H1 (cell line): ENCODE data around the gene PTPN3. TPM values are rescaled to one million over a fixed set of nuclear protein-coding genes. Genes with fewer than 3 reads are reported as not detected.

ENCODE experiments used
- CTCF ChIA-PET: fragments of 300-600 bp; sonication (Branson Sonifier 250); formaldehyde crosslinking; loops from one replicate; lab custom pipeline; 2021; ENCODE audit not compliant: partially characterized antibody; lab: Charles Lee
- POLR2A ChIA-PET: fragments of 300-600 bp; sonication (Branson Sonifier 250); formaldehyde crosslinking; loops from one replicate; lab custom pipeline; 2021; ENCODE audit warnings: inconsistent platforms; ENCODE audit not compliant: partially characterized antibody; lab: Charles Lee
- DNase-seq, 2 experiments: peaks; one replicate each; pipeline versions ENCODE4 v3.0.0 to v3.0.0-alpha.2; 2010 to 2022; ENCODE audit warnings: low spot score in 2 of 2, low read depth in 1 of 2, mixed read lengths in 1 of 2
- FAIRE-seq: peaks from 2 replicates; lab custom pipeline; 2011; peaks lifted over from hg19 to GRCh38; lab: Jason Lieb, UNC
- H2AFZ ChIP-seq: 2 replicates; pipeline ENCODE4 v1.8.1; 2012; ENCODE audit warnings: low read length, inconsistent platforms
- H2AK5ac ChIP-seq: 2 replicates; pipeline ENCODE4 v1.6.1; 2013; ENCODE audit warnings: low read depth, low read length
- H2BK120ac ChIP-seq: replicated peaks from 2 replicates; pipeline ENCODE3; 2013; ENCODE audit warnings: low read depth, low read length, inconsistent platforms
- H2BK12ac ChIP-seq: 2 replicates; pipeline ENCODE4 v1.6.1; 2013; ENCODE audit warnings: low read depth, low read length
- H2BK15ac ChIP-seq: 2 replicates; pipeline ENCODE4 v1.6.1; 2013; ENCODE audit warnings: low read length
- H2BK20ac ChIP-seq: 2 replicates; pipeline ENCODE4 v1.6.1; 2013; ENCODE audit warnings: low read length
- H2BK5ac ChIP-seq: 2 replicates; pipeline ENCODE4 v1.6.1; 2013; ENCODE audit warnings: low read depth, low read length
- H3K14ac ChIP-seq: 2 replicates; pipeline ENCODE4 v1.6.1; 2013; ENCODE audit warnings: inconsistent platforms; ENCODE audit not compliant: insufficient read length
- H3K18ac ChIP-seq: 2 replicates; pipeline ENCODE4 v1.6.1; 2013; ENCODE audit warnings: low read length; ENCODE audit errors: extremely low read depth
- H3K23ac ChIP-seq: 2 replicates; pipeline ENCODE4 v1.6.1; 2013; ENCODE audit warnings: inconsistent platforms; ENCODE audit not compliant: insufficient read length
- H3K23me2 ChIP-seq: 2 replicates; pipeline ENCODE4 v1.6.1; 2013; ENCODE audit warnings: low read depth, low read length
- H3K27ac ChIP-seq: 2 replicates; pipeline ENCODE4 v1.6.1; 2011; ENCODE audit warnings: low read depth, low read length, inconsistent platforms
- H3K27me3 ChIP-seq, 4 experiments: replicated peaks in 1 of 4; 1 replicate in 1 of 4; 2 replicates in 3 of 4; pipeline versions ENCODE4 v1.6.1 to v1.8.1; 2011 to 2013; ENCODE audit warnings: low read length in 3 of 4, mild to moderate bottlenecking in 3 of 4, inconsistent platforms in 2 of 4, mixed read lengths in 2 of 4, moderate library complexity in 1 of 4; ENCODE audit not compliant: control insufficient read depth in 3 of 4, insufficient read depth in 3 of 4; ENCODE audit errors: extremely low read depth in 1 of 4
- H3K36me3 ChIP-seq, 4 experiments: 2 replicates each; pipeline versions ENCODE4 v1.6.1 to v1.8.1; 2011 to 2013; ENCODE audit warnings: mild to moderate bottlenecking in 4 of 4, low read length in 3 of 4, moderate library complexity in 2 of 4, control low read depth in 1 of 4, inconsistent platforms in 1 of 4; ENCODE audit not compliant: insufficient read depth in 4 of 4, control insufficient read depth in 2 of 4
- H3K4ac ChIP-seq: replicated peaks from 2 replicates; pipeline ENCODE3; 2013; ENCODE audit warnings: low read length, low read depth, mixed read lengths, inconsistent platforms; ENCODE audit not compliant: insufficient read length
- H3K4me1 ChIP-seq, 4 experiments: replicated peaks in 1 of 4; 1 replicate in 1 of 4; 2 replicates in 3 of 4; pipeline versions ENCODE4 v1.6.1 to v1.8.1; 2011 to 2013; ENCODE audit warnings: low read length in 3 of 4, inconsistent platforms in 2 of 4, mixed read lengths in 1 of 4; ENCODE audit not compliant: insufficient read depth in 4 of 4, control insufficient read depth in 3 of 4
- H3K4me2 ChIP-seq, 2 experiments: 2 replicates each; pipeline versions ENCODE4 v1.6.1 to v1.8.1; 2011 to 2013; ENCODE audit warnings: low read depth in 2 of 2, low read length in 2 of 2, control low read depth in 1 of 2, inconsistent platforms in 1 of 2, mild to moderate bottlenecking in 1 of 2; ENCODE audit not compliant: insufficient read depth in 1 of 2
- H3K4me3 ChIP-seq, 4 experiments: fragments of 200-600, 300-600 bp in 1 of 4; sonication (generic), shearing (Covaris generic), sonication (Bioruptor Twin) in 1 of 4; 2 replicates each; pipeline versions ENCODE4 v1.5.1 to v1.8.1; 2011 to 2016; ENCODE audit warnings: low read length in 4 of 4, low read depth in 3 of 4, control low read depth in 2 of 4, inconsistent platforms in 2 of 4, mild to moderate bottlenecking in 2 of 4, mixed read lengths in 1 of 4, moderate library complexity in 1 of 4; ENCODE audit not compliant: insufficient read depth in 2 of 4; ENCODE audit errors: extremely low read depth in 1 of 4
- H3K56ac ChIP-seq: replicated peaks from 2 replicates; pipeline ENCODE3; 2013; ENCODE audit warnings: low read depth, mild to moderate bottlenecking, mixed read lengths, low read length, inconsistent platforms; ENCODE audit not compliant: insufficient read length
- H3K79me1 ChIP-seq: 2 replicates; pipeline ENCODE4 v1.6.1; 2013; ENCODE audit warnings: low read depth, low read length, control low read depth
- H3K79me2 ChIP-seq, 2 experiments: 2 replicates each; pipeline versions ENCODE4 v1.6.1 to v1.8.1; 2012 to 2013; ENCODE audit warnings: low read length in 2 of 2, mild to moderate bottlenecking in 2 of 2, inconsistent platforms in 1 of 2; ENCODE audit not compliant: insufficient read depth in 2 of 2, control insufficient read depth in 1 of 2
- H3K9ac ChIP-seq, 4 experiments: replicated peaks in 1 of 4; 1 replicate in 1 of 4; 2 replicates in 3 of 4; pipeline versions ENCODE4 v1.6.1 to v1.8.1; 2011 to 2013; ENCODE audit warnings: low read depth in 3 of 4, low read length in 3 of 4, control low read depth in 2 of 4, mild to moderate bottlenecking in 2 of 4, moderate library complexity in 2 of 4, inconsistent platforms in 1 of 4; ENCODE audit errors: extremely low read depth in 1 of 4
- H3K9me3 ChIP-seq, 2 experiments: 2 replicates each; pipeline versions ENCODE4 v1.6.1 to v1.8.1; 2012 to 2013; ENCODE audit warnings: mild to moderate bottlenecking in 2 of 2, moderate library complexity in 2 of 2, control low read depth in 1 of 2, inconsistent platforms in 1 of 2, low read depth in 1 of 2, low read length in 1 of 2, mixed read lengths in 1 of 2; ENCODE audit not compliant: insufficient read depth in 2 of 2
- H4K20me1 ChIP-seq, 2 experiments: replicated peaks in 1 of 2; 2 replicates each; pipeline versions ENCODE3 to v1.8.1; 2011 to 2013; ENCODE audit warnings: inconsistent platforms in 2 of 2, low read length in 2 of 2, mild to moderate bottlenecking in 1 of 2; ENCODE audit not compliant: insufficient read depth in 2 of 2, control insufficient read depth in 1 of 2
- H4K5ac ChIP-seq: 2 replicates; pipeline ENCODE4 v1.6.1; 2013; ENCODE audit warnings: low read length, low read depth, mixed read lengths, inconsistent platforms; ENCODE audit not compliant: insufficient read length
- H4K8ac ChIP-seq: 2 replicates; pipeline ENCODE4 v1.8.0; 2013; ENCODE audit warnings: mild to moderate bottlenecking, moderate library complexity, low read length, inconsistent platforms; ENCODE audit not compliant: insufficient read depth; ENCODE audit errors: extremely low read depth
- H4K91ac ChIP-seq: replicated peaks from 2 replicates; pipeline ENCODE3; 2013; ENCODE audit warnings: low read length, mixed read lengths, inconsistent platforms; ENCODE audit not compliant: insufficient read length
- BCL11A ChIP-seq, 2 experiments: IDR thresholded peaks; one replicate each; pipeline ENCODE4 v1.6.1; 2011; ENCODE audit warnings: low read depth in 2 of 2, low read length in 2 of 2, mild to moderate bottlenecking in 2 of 2
- BRCA1 ChIP-seq: IDR thresholded peaks from 2 replicates; pipeline ENCODE4 v1.6.1; 2012; ENCODE audit warnings: low read depth, low read length, improper control_type of control experiment
- CEBPB ChIP-seq: IDR thresholded peaks from 2 replicates; pipeline ENCODE4 v1.6.1; 2012; ENCODE audit warnings: low read depth, low read length
- EP300 ChIP-seq, 2 experiments: IDR thresholded peaks; 1 replicate in 1 of 2; 2 replicates in 1 of 2; pipeline ENCODE4 v1.6.1; 2011 to 2012; ENCODE audit warnings: low read depth in 2 of 2, low read length in 2 of 2, mild to moderate bottlenecking in 2 of 2, borderline replicate concordance in 1 of 2, inconsistent platforms in 1 of 2, moderate library complexity in 1 of 2
- EZH2 ChIP-seq: fragments of 200-600 bp; sonication (generic); IDR thresholded peaks from 2 replicates; pipeline ENCODE4 v1.7.1; 2012; ENCODE audit warnings: low read depth, mild to moderate bottlenecking, moderate library complexity, low read length, inconsistent platforms; ENCODE audit not compliant: severe bottlenecking
- PHF8 ChIP-seq: fragments of 200-600 bp; sonication (generic); conservative IDR thresholded peaks from 2 replicates; pipeline ENCODE4 v1.7.1; 2012; ENCODE audit warnings: low read depth, mild to moderate bottlenecking, inconsistent platforms, low read length, moderate library complexity
- TAF1 ChIP-seq: IDR thresholded peaks from 2 replicates; pipeline ENCODE4 v1.6.1; 2011; ENCODE audit warnings: mild to moderate bottlenecking, low read depth, low read length
- WGBS, 2 experiments: shearing (Covaris generic) in 1 of 2; methylation state at CpG; one replicate each; pipeline versions ENCODE4 v1.1.6 to v1.1.7; 2013 to 2015; ENCODE audit warnings: low lambda C conversion rate in 2 of 2, mixed read lengths in 2 of 2, inconsistent platforms in 1 of 2, low coverage in 1 of 2, missing lambda C conversion rate in 1 of 2; ENCODE audit not compliant: insufficient replicate concordance in 2 of 2, insufficient coverage in 1 of 2, insufficient read length in 1 of 2; ENCODE audit errors: extremely low coverage in 1 of 2, missing lambda C conversion rate in 1 of 2; 5-methylcytosine and 5-hydroxymethylcytosine counted together
- polyA plus RNA-seq, 7 experiments: library from polyadenylated mRNA; depleted of rRNA in 3 of 7; stranded (reverse) in 5 of 7; unstranded in 2 of 7; fragments of >200 nt in 5 of 7; fragments of 200-250 nt in 2 of 7; gene quantifications; 1 replicate in 5 of 7; 2 replicates in 1 of 7; 4 replicates in 1 of 7; pipeline versions ENCODE4 v1.2.1 to v1.2.3, GENCODE V29; 2011 to 2013; ENCODE audit warnings: missing spikeins in 2 of 7, mixed read lengths in 2 of 7
- total RNA-seq: library from RNA; stranded (reverse); fragmentation: NEBNext Ultra II Directional; extraction: Animal tissue kit (Norgen Biotek cat#: 25700); gene quantifications from 2 replicates; pipeline ENCODE4 v1.2.1, GENCODE V29; 2021
- TF ChIP-seq, protein P1 (sequence below): IDR thresholded peaks from 2 replicates; pipeline ENCODE4 v1.6.1; 2012; ENCODE audit warnings: inconsistent platforms
- TF ChIP-seq, protein P2 (sequence below), 3 experiments: IDR thresholded peaks; 1 replicate in 2 of 3; 2 replicates in 1 of 3; pipeline versions ENCODE4 v1.5.1 to v1.6.1; 2011; ENCODE audit warnings: low read length in 3 of 3, mild to moderate bottlenecking in 3 of 3, inconsistent platforms in 2 of 3, low read depth in 1 of 3, moderate library complexity in 1 of 3; ENCODE audit not compliant: insufficient read depth in 1 of 3; ENCODE audit errors: control extremely low read depth in 1 of 3

Gene PTPN3
- total and polyA plus RNA-seq, 2 of the 8 experiments (the other 6 are each of a cell fraction or from before 2014, with no cell fraction given), result 2.9 to 3.7 TPM

DNA sequence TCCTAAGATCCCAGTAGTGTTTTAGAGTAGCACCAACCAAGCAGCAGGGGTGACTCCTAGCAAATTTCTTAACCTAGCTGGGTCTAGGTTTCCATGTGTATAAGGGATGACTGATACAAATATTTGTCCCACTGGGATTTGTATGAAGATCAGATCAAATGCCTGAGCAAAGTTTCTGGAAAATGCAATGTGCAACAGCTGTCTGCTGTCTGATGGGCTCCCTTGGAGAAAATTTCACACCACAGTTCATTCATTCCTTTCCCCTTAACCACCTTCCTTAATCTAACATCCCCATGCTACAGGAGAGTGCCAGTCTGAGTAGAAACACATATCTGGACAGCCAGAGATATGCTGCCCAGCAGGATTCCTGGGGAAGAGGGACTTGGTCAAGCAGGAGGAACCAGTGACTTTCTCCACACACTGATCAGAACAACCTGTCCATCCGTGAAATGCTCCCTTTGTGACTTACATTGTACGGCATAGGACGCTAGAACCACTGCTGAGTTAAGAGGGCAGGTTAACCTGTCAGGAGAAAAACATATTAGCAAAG lies 53.3 kb downstream of the PTPN3 start:
- no peak overlapping the region for H3K14ac ChIP-seq
- POLR2A ChIA-PET, result no interaction called here
- H3K27ac ChIP-seq, result no peak overlapping the region
- H2BK15ac ChIP-seq, result no peak overlapping the region
- H4K91ac ChIP-seq, result no peak overlapping the region
- H3K4me1 ChIP-seq, result peaks cover 0 to 6% (median 3%) of the 10 kb centered on the region in 4 experiments; a peak in 2 of 7 replicates
- H3K23ac ChIP-seq, result no peak overlapping the region
- 80% methylated on average over 3 of the region's 3 CpGs; no CpG with 5 or more reads in 1 of the 2 experiments for WGBS, 2 experiments
- H3K36me3 ChIP-seq, result no peaks in the 10 kb centered on the region
- H2AFZ ChIP-seq, result no peak overlapping the region
- H3K4me3 ChIP-seq, result no peak overlapping the region
- H3K23me2 ChIP-seq, result no peaks in the 10 kb centered on the region
- H2BK20ac ChIP-seq, result no peak overlapping the region
- H3K9me3 ChIP-seq, result no peaks in the 10 kb centered on the region
- FAIRE-seq (no peak), DNase-seq (no peak)
- H3K4ac ChIP-seq, result no peak overlapping the region
- H3K4me2 ChIP-seq, result no peak overlapping the region
- no peak overlapping the region for H3K18ac ChIP-seq
- no peaks in the 10 kb centered on the region for H3K27me3 ChIP-seq
- no peak overlapping the region for H2AK5ac ChIP-seq
- no peak overlapping the region for H2BK5ac ChIP-seq
- TF ChIP-seq, protein P1, sequence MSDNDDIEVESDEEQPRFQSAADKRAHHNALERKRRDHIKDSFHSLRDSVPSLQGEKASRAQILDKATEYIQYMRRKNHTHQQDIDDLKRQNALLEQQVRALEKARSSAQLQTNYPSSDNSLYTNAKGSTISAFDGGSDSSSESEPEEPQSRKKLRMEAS, result no peak
- TF ChIP-seq TAF1, result no peak
- no peak for TF ChIP-seq BRCA1
- no peak for TF ChIP-seq EP300 (IDR thresholded peaks at IDR 0.05; ENCODE audit: borderline replicate concordance in 1 of 2, low read depth in 2 of 2, low read length in 2 of 2)
- TF ChIP-seq PHF8, result no peak
- TF ChIP-seq EZH2, result no peak
- TF ChIP-seq BCL11A (IDR thresholded peaks at IDR 0.05; ENCODE audit: low read depth in 2 of 2, low read length in 2 of 2), result no peak
- TF ChIP-seq, protein P2, sequence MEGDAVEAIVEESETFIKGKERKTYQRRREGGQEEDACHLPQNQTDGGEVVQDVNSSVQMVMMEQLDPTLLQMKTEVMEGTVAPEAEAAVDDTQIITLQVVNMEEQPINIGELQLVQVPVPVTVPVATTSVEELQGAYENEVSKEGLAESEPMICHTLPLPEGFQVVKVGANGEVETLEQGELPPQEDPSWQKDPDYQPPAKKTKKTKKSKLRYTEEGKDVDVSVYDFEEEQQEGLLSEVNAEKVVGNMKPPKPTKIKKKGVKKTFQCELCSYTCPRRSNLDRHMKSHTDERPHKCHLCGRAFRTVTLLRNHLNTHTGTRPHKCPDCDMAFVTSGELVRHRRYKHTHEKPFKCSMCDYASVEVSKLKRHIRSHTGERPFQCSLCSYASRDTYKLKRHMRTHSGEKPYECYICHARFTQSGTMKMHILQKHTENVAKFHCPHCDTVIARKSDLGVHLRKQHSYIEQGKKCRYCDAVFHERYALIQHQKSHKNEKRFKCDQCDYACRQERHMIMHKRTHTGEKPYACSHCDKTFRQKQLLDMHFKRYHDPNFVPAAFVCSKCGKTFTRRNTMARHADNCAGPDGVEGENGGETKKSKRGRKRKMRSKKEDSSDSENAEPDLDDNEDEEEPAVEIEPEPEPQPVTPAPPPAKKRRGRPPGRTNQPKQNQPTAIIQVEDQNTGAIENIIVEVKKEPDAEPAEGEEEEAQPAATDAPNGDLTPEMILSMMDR (IDR thresholded peaks at IDR 0.05; ENCODE audit: control extremely low read depth in 1 of 3, insufficient read depth in 1 of 3, low read depth in 1 of 3, low read length in 3 of 3), result no peak
- no peak for TF ChIP-seq CEBPB
- no peak overlapping the region for H2BK120ac ChIP-seq
- H4K20me1 ChIP-seq, result no peaks in the 10 kb centered on the region
- H2BK12ac ChIP-seq, result no peak overlapping the region
- H3K9ac ChIP-seq, result no peak overlapping the region
- CTCF ChIA-PET, result interaction anchor here (1.0 to 6.5 kb wide), 3 partner anchors 10 to 35 kb away, joined by 4 to 151 read pairs (median 4); no protein-coding TSS in a partner anchor
- H4K8ac ChIP-seq, result no peak overlapping the region
- H4K5ac ChIP-seq, result no peak overlapping the region
- no peaks in the 10 kb centered on the region for H3K79me1 ChIP-seq
- no peaks in the 10 kb centered on the region for H3K79me2 ChIP-seq
- H3K56ac ChIP-seq, result no peak overlapping the region
